Activated effector memory CD4-positive, alpha-beta T cell treated with anti-CD3 and anti-CD28 coated beads, Interleukin-2, amount 50 U/mL, for 16 hours (primary cell): ENCODE measurements around the gene KCTD12.

Experiments
- DNase-seq: peaks from one replicate; pipeline ENCODE4 v3.0.0-alpha.2; 2020

The KCTD12 gene

GRCh38 chr13:76886005-76886291 lies 257 bp downstream of the KCTD12 start:
- no peak for DNase-seq

GRCh38 chr13:76885203-76886004 lies 801 bp downstream of the KCTD12 start:
- peak; percentile 82 for DNase-seq

GRCh38 chr13:76884907-76885202 lies 1.4 kb downstream of the KCTD12 start:
- DNase-seq: no peak

- no peak for DNase-seq
Measured at GRCh38 chr13:76884186-76884906, 1.9 kb downstream of the KCTD12 start.

- no peak for DNase-seq
Measured at GRCh38 chr13:76883236-76883635, 3.0 kb downstream of the KCTD12 start.

GRCh38 chr13:76882431-76882830 lies 3.8 kb downstream of the KCTD12 start:
- DNase-seq: no peak

- DNase-seq: no peak
Measured at GRCh38 chr13:76879883-76880270, 6.3 kb downstream of the KCTD12 start.

GRCh38 chr13:76879203-76879882 lies 6.9 kb downstream of the KCTD12 start:
- DNase-seq: peak; percentile 84

GRCh38 chr13:76878043-76878442 lies 8.2 kb downstream of the KCTD12 start:
- no peak for DNase-seq

GRCh38 chr13:76875271-76875815 lies 10.9 kb downstream of the KCTD12 start:
- no peak for DNase-seq

GRCh38 chr13:76874479-76874878 lies 11.7 kb downstream of the KCTD12 start:
- DNase-seq: no peak

- no peak for DNase-seq
Measured at GRCh38 chr13:76873445-76873844, 12.8 kb downstream of the KCTD12 start.

- DNase-seq: no peak
Measured at GRCh38 chr13:76872675-76873074, 13.5 kb downstream of the KCTD12 start.

GRCh38 chr13:76871432-76871831 lies 14.8 kb downstream of the KCTD12 start:
- no peak for DNase-seq

GRCh38 chr13:76868371-76868770 lies 17.8 kb downstream of the KCTD12 start:
- no peak for DNase-seq

GRCh38 chr13:76865996-76866503 lies 20.2 kb downstream of the KCTD12 start:
- no peak for DNase-seq

- no peak for DNase-seq
Measured at GRCh38 chr13:76865109-76865508, 21.1 kb downstream of the KCTD12 start.

GRCh38 chr13:76864259-76864658 lies 21.9 kb downstream of the KCTD12 start:
- no peak for DNase-seq

- DNase-seq: no peak
Measured at GRCh38 chr13:76863022-76863421, 23.2 kb downstream of the KCTD12 start.

- no peak for DNase-seq
Measured at GRCh38 chr13:76861859-76862258, 24.3 kb downstream of the KCTD12 start.

GRCh38 chr13:76860706-76861105 lies 25.5 kb downstream of the KCTD12 start:
- DNase-seq: no peak

- no peak for DNase-seq
Measured at GRCh38 chr13:76854894-76855293, 31.3 kb downstream of the KCTD12 start.

- DNase-seq: no peak
Measured at GRCh38 chr13:76853921-76854608, 32.1 kb downstream of the KCTD12 start.
